ENCODE data around the gene GHRH.

The GHRH gene

GRCh38 chr20:37238935-37239451 is 22.6 kb downstream of the GHRH start:
- DNase-seq = no peak

- no peak for DNase-seq
Observed at GRCh38 chr20:37238426-37238825, 23.2 kb downstream of the GHRH start.

DNA sequence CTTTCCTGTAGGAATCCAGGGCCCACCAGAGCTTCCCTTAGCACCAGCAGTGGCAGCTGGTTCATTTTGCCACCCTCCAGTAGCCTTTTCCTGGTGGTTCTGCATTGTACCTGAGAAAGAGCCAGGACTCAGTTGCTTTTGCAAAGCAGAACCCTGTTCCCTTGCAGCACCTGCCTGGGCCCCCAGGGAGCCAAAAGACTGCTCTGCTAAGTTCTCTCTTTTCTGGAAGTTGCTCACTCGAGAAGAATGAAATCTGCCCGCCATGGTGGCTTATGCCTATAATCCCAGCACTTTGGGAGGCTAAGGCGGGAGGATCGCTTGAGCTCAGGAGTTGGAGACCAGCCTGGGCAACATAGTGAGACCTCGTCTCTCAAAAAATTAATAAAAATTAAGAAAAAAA is 24.0 kb downstream of the GHRH start:
- no peak for DNase-seq

- DNase-seq = no peak
Observed at GRCh38 chr20:37236462-37236861, 25.2 kb downstream of the GHRH start.

DNA sequence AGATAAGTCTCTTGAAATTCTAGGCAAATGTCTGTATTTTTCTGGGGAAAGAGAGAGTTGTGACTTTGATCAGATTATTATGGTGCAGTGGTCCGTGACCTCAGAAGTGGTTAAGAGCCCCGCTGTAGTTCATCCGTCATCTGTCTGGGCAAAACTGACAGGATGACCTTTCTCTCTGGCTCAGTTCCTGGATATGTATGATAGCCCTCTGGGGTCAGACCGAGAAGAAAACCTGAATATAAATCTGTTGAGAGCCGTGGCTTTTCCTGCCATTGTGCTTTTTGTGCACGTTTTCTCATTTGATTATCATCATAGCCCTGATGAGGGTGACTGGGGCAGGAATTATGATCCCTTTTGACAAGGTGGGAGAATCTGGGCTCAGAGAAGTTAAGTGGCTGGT is 26.5 kb downstream of the GHRH start:
- no peak for DNase-seq

DNA sequence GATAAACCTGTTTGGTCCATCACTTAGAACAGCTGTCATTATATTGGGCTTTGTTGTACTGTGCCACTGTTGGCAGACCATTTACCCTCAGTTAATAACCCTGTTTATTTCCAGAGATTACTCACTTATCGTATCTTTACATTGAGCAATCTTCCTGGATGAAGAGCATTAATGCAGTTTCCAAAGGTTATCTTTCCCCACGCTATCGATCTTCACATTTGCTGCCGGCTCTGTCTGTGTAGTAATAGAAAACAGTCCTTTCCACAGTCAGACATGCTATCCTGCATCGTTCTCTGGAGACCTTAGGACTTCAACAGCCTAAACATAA is 27.4 kb downstream of the GHRH start:
- no peak for DNase-seq

- no peak for DNase-seq
Observed at GRCh38 chr20:37233548-37234253, 27.9 kb downstream of the GHRH start.

DNA sequence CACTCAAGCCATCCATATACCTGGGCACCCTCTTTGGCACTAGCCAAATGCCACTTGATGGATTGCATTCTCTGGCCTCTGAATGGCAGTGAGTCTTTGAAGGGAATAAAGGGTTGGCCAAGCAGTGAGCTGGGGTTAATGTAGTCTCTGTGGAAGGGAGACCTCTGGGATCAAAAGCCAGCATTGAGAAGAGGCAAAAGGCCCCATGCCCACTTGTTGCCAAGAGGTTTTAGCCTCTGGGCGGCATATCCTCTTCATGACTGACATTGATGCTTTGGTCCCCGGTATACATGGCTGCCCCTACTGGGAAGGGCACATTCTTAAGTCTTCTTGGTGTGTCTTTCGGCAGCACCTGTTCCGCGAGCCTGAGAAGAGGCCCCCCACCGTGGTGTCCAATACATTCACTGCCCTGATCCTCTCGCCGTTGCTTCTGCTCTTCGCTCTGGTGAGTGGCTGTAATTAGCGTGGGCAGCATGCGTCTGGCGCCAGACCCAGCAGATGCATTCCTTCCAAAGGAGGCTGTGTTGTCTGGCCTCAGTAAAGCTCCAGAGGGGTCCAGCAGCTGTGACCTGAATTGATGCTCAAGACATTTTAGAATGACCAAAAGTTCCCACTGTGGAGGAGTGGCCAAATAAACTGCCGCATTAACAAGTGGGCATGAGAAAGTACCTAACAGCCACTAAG is 29.5 kb downstream of the GHRH start:
- peak in 4 of 51 donors; percentile 6 to 25 (median 14) for DNase-seq

GRCh38 chr20:37230200-37230599 is 31.4 kb downstream of the GHRH start:
- DNase-seq = no peak

- DNase-seq = no peak
Observed at GRCh38 chr20:37229357-37229756, 32.3 kb downstream of the GHRH start.

- no peak for DNase-seq
Observed at GRCh38 chr20:37228656-37229055, 33.0 kb downstream of the GHRH start.

GRCh38 chr20:37228082-37228481 is 33.5 kb downstream of the GHRH start:
- DNase-seq = no peak

DNA sequence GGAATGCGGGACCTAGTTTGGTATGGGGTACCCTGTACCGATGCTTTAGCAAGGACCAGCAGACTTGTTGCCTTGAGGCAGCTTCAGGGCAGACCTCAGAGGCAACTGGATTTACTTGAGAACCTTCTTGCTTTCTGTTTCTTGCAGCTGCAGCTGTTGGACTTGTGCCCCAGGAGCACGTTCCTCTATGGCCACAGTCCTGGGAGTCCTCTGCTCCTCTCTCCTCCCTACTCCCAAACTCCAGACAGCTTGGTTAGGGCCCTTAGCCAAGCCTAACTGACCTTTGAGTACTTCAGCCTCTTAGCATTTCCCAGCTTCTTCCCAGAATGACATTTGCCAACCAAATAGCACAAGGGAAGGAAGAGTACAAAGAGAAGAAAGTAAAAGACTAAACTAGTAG is 34.7 kb downstream of the GHRH start:
- DNase-seq = no peak

DNA sequence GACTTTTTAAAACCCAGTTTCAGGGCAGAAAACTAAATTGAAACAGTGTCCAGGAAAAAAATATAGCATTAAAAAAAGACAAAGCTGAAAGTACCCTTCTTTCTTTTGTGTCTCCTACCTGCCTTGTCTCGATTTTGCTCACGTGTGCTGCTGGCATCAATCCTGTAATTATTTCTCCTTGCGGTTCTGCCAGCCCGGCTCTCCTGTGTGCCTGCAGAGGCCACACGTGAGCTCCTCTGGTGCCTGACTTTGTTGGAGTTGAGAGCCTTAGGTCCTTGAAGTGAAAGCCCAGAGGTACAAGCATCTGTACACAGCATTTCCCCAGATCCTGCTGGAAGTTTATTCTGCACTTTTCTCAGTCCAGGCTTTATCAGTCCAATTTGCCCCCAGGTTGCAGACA is 36.5 kb downstream of the GHRH start:
- DNase-seq = no peak

DNA sequence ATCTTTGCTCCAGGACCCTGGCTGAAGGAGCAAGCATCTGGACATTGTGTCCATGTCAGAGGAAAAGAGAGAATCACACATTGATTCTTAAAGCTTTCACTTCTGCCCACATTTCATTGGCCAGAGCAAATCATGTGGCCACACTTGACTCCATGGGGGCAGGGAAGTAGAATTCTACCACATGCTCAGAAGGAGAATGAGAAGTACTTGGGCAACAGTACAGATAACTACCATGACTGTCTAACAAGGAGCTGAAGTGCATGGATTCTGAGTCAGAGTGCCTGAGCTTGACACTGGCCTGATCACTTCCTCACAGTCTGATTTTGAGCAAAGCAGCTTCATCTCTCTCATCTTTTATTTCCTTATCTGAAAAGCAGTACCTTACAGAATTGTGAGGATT is 38.6 kb downstream of the GHRH start:
- DNase-seq = peak in 7 of 51 donors; percentile 4 to 32 (median 13)

GRCh38 chr20:37222086-37222485 is 39.5 kb downstream of the GHRH start:
- DNase-seq = no peak

GRCh38 chr20:37220731-37221130 is 40.9 kb downstream of the GHRH start:
- no peak for DNase-seq

- DNase-seq = no peak
Observed at GRCh38 chr20:37219751-37220668, 41.6 kb downstream of the GHRH start.

DNA sequence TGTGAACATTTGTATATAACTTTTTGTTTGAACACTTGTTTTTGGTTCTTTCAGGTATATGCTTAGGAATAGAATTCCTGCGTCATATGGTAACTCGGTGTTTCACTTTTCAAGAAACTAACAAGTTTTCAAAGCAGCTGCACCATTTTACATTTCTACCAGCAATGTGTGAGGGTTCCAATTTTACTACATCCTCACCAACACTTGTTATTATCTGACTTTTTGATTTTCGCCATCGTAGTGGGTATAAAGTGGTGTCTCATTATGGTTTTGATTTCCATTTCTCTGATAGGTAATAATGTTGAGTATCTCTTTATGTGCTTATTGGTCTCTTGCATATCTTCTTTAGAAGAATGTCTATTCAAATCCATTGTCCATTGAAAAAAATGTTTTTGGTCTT is 42.6 kb downstream of the GHRH start:
- DNase-seq = no peak

- no peak for DNase-seq
Observed at GRCh38 chr20:37218441-37218840, 43.2 kb downstream of the GHRH start.

- DNase-seq = no peak
Observed at GRCh38 chr20:37209661-37210314, 51.8 kb downstream of the GHRH start.

DNA sequence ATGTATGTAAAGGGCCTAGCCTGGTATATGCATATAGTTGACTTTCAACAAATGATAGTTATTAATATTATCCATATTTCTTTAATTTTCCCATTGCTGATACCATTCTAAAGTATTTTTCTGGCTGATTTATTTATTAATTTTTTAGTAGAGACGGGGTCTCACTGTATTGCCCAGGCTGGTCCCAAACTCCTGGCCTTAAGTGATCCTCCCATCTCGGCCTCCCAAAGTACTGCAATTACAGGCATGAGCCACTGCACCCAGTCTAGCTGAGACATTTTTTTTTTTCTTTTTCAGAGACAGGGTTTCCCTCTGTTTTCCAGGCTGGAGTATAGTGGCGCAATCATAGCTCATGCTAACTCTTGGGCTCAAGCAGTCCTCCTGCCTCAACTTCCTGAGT is 52.4 kb downstream of the GHRH start:
- no peak for DNase-seq

Data from hypothalamus (tissue), 51 donors.